Stimulated activated CD8-positive, alpha-beta memory T cell treated with anti-CD3 and anti-CD28 coated beads, Interleukin-4, amount 100 ng/mL, for 48 hours (primary cell): Measurements from ENCODE around the gene TGM4.
A peak's percentile ranks its signal among the peaks of the same experiment; 100 is the strongest.

ENCODE experiments used
- DNase-seq: peaks from one replicate; pipeline ENCODE4 v3.0.0-alpha.2; 2020

Gene TGM4

GRCh38 chr3:44883213-44883955 is 9.0 kb downstream of the TGM4 start:
- no peak for DNase-seq

- no peak for DNase-seq
Observed at GRCh38 chr3:44883999-44884431, 9.6 kb downstream of the TGM4 start.

- DNase-seq: no peak
Observed at GRCh38 chr3:44885618-44886017, 11.2 kb downstream of the TGM4 start.

- no peak for DNase-seq
Observed at GRCh38 chr3:44886561-44886960, 12.2 kb downstream of the TGM4 start.

- DNase-seq: no peak
Observed at GRCh38 chr3:44887101-44887500, 12.7 kb downstream of the TGM4 start.

GRCh38 chr3:44890258-44890657 is 15.8 kb downstream of the TGM4 start:
- DNase-seq: no peak

- DNase-seq: no peak
Observed at GRCh38 chr3:44890852-44891251, 16.4 kb downstream of the TGM4 start.

GRCh38 chr3:44892689-44893088 is 18.3 kb downstream of the TGM4 start:
- no peak for DNase-seq

- DNase-seq: no peak
Observed at GRCh38 chr3:44893097-44893496, 18.7 kb downstream of the TGM4 start.

- DNase-seq: no peak
Observed at GRCh38 chr3:44894485-44894884, 20.1 kb downstream of the TGM4 start.

- no peak for DNase-seq
Observed at GRCh38 chr3:44896440-44896839, 22.0 kb downstream of the TGM4 start.

GRCh38 chr3:44899683-44900367 is 25.4 kb downstream of the TGM4 start:
- DNase-seq: no peak

- no peak for DNase-seq
Observed at GRCh38 chr3:44902628-44903027, 28.2 kb downstream of the TGM4 start.

GRCh38 chr3:44903314-44903713 is 28.9 kb downstream of the TGM4 start:
- DNase-seq: no peak

GRCh38 chr3:44903751-44904150 is 29.3 kb downstream of the TGM4 start:
- no peak for DNase-seq

- no peak for DNase-seq
Observed at GRCh38 chr3:44905446-44906157, 31.2 kb downstream of the TGM4 start.

GRCh38 chr3:44906997-44907396 is 32.6 kb downstream of the TGM4 start:
- peak; percentile 34 for DNase-seq

- no peak for DNase-seq
Observed at GRCh38 chr3:44907612-44908011, 33.2 kb downstream of the TGM4 start.

GRCh38 chr3:44909063-44909462 is 34.7 kb downstream of the TGM4 start:
- no peak for DNase-seq

GRCh38 chr3:44910693-44911092 is 36.3 kb downstream of the TGM4 start:
- DNase-seq: no peak

- DNase-seq: peak; percentile 77
Observed at GRCh38 chr3:44913868-44914468, 39.6 kb downstream of the TGM4 start.

GRCh38 chr3:44914936-44915335 is 40.5 kb downstream of the TGM4 start:
- no peak for DNase-seq

GRCh38 chr3:44915702-44916438 is 41.5 kb downstream of the TGM4 start:
- no peak for DNase-seq
